HG03469 (cell line): Measurements from ENCODE around the gene SKIC2.
"Not testable (repeated sequence)": the region's sequence is repeated elsewhere in the genome, so short reads cannot be mapped to it uniquely, and the experiment has no call there.

Experiments used
- ATAC-seq: cut with Tn5 transposase; IDR thresholded peaks from one replicate; pipeline ENCODE4 v1.9.1; 2021; ENCODE audit warnings: mild to moderate bottlenecking, moderate library complexity, moderate number of reproducible peaks; ENCODE audit not compliant: unreplicated experiment

The SKIC2 gene

GRCh38 chr6:32003301-32003700 lies 44.3 kb downstream of the SKIC2 start:
- not testable (repeated sequence) for ATAC-seq

GRCh38 chr6:32004393-32004792 lies 45.4 kb downstream of the SKIC2 start:
- not testable (repeated sequence) for ATAC-seq

DNA sequence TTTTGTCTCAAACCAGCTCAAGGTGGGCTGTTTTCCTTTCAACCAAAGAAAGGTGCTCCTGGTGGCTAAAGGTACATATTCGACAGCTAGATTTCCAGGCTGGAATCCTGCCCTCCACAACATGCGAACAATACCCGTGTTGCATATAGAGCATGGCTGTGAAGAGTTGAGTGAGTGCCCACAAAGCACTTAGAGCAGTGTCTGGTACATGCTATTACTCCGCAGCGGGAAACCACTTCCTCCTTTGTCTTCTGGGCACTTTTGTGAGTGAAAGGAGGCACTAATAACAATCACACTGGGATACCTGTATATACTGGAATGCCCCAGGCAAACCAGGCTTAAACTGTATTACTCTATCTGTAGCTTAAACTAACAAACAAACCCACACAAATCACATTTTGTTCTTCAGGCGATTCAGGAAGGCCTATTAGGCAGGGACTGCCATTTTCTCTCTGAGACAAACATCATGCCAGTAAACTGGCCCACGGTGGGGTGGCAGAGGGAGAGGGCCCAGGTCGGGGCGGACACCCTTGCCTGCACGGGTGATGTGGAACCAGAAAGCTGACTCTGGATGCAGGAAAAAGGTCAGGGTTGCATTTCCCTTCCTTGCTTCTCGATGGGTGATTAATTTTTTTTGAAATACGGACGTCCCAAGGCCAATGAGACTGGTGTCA lies 46.0 kb downstream of the SKIC2 start:
- not testable (repeated sequence) for ATAC-seq

DNA sequence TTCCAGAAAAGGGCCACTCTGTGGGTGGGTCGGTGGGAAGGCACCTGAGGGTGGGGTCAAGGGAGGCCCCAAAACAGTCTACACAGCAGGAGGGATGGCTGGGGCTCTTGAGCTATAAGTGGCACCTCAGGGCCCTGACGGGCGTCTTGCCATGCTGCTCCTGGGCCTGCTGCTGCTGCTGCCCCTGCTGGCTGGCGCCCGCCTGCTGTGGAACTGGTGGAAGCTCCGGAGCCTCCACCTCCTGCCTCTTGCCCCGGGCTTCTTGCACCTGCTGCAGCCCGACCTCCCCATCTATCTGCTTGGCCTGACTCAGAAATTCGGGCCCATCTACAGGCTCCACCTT lies 46.5 kb downstream of the SKIC2 start:
- ATAC-seq = not testable (repeated sequence)

DNA sequence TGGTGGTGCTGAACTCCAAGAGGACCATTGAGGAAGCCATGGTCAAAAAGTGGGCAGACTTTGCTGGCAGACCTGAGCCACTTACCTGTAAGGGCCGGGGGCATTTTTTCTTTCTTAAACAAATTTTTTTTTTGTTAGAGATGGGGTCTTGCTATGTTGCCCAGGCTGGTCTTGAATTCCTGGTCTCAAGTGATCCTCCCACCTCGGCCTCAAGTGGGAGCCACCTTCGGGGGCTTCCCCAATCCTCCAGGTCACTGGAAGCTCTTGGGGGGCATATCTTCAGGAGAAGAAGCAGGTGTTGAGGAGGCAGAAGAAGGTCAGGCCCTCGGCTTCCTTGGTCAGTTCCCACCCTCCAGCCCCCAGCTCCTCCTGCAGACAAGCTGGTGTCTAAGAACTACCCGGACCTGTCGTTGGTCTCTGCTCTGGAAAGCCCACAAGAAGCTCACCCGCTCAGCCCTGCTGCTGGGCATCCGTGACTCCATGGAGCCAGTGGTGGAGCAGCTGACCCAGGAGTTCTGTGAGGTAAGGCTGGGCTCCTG lies 47.1 kb downstream of the SKIC2 start:
- ATAC-seq = not testable (repeated sequence)

DNA sequence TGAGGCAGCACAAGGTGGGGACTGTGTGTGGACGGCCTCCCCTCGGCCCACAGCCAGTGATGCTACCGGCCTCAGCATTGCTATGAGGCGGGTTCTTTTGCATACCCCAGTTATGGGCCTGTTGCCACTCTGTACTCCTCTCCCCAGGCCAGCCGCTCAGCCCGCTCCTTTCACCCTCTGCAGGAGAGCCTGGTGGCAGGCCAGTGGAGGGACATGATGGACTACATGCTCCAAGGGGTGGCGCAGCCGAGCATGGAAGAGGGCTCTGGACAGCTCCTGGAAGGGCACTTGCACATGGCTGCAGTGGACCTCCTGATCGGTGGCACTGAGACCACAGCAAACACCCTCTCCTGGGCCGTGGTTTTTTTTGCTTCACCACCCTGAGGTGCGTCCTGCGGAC lies 48.1 kb downstream of the SKIC2 start:
- not testable (repeated sequence) for ATAC-seq

DNA sequence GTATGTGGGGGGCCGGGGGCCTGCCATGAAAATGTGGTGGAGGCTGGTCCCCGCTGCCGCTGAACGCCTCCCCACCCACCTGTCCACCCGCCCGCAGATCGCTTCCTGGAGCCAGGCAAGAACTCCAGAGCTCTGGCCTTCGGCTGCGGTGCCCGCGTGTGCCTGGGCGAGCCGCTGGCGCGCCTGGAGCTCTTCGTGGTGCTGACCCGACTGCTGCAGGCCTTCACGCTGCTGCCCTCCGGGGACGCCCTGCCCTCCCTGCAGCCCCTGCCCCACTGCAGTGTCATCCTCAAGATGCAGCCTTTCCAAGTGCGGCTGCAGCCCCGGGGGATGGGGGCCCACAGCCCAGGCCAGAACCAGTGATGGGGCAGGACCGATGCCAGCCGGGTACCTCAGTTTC lies 49.1 kb downstream of the SKIC2 start:
- ATAC-seq = not testable (repeated sequence)

DNA sequence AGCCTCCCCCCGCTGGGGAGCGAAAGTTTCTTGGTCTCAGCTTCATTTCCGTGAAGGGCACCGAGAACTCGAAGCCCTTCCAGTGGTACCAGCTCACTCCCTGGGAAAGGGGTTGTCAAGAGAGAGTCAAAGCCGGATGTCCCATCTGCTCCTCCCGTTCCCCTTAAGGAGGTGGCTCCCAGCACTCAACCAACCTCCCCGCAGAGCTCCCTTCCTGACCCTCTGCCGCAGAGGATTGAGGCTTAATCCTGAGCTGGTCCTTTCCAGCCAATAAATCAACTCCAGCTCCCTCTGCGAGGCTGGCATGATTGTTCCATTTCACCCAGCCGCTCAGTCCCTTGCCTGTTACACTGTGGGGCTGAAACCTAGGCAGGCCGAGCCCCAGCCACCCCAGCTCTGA lies 49.6 kb downstream of the SKIC2 start:
- ATAC-seq = not testable (repeated sequence)

DNA sequence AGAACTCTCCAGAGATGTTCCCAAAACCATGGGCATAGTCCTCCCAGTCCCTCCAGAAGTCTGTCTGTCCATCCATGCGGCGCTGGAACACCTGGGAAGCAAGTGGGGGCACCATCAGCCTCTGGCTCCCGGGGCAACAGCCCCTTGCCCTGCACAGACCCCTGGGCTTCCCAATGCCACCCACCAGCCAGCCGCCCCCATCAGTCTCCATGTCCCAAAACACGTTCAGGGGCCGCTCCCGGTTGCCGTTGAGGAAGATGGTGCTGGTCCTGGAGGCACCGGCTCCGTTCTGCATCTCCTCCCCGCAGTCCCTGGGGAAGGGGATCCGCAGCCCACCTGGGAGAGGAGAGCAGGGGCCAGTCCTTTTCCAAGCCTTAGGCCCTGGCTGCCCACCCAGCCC lies 50.6 kb downstream of the SKIC2 start:
- ATAC-seq = not testable (repeated sequence)

DNA sequence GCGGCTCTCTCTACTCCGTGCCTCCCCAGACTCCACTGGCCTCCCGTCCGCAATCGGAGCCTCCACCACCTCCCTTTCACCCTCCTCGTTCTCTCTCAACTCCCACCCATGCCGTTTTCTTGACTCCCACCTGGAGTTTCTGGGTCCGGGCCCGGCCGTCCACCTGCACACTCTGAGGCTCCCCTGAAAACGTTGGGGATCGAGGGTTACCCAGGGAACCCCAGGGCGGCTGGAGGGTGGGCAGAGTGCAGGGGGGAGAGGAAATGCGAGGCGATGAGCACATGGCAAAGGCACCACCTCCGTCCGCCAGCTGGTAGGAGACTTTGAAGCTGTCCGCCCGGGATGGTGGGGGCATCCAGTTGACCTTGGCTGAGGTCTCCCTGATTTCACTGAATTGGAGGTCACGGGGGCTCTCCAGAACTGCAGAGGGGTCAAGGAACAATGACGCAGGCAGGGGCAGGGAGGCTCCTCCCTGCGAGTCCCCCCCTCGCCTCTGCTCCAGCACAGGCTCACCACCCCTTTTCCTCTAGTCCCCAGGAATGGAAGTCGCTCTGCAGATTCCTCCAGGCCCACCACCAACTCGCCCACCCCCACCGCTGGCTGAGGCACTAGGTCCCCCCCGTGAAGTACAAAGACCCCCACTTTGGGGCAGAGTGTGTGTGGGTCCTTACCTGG lies 52.0 kb downstream of the SKIC2 start:
- not testable (repeated sequence) for ATAC-seq

DNA sequence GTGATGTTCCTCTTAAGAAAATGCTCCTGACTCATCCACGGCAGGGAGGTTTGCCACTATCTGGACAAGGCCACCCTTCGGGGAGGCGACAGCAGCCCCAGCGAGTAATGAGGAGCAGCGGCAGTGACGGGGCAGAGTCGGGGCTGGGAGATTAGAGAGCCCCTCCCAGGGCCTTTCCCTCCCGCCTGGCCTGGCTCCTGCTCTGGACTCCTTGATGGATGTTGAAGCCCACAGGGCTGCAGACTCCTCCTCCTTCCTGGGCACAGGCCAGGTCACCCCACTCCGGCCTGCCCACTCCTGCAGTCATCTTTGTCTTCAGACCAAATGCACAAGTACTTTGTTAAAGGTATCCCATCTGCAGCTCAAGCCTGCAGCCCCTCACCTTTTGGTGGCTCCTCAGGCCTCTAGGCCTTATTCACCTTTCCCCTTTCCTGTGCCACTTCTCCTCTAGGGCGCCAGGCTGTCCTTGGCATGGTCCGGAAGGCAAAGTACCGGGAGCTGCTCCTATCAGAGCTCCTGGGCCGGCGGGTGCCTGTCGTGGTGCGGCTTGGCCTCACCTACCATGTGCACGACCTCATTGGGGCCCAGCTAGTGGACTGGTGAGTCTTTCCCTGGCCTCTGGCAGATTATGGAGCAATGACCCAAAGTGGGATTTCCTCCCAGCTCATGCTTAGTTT lies 54.1 kb downstream of the SKIC2 start:
- ATAC-seq = not testable (repeated sequence)

DNA sequence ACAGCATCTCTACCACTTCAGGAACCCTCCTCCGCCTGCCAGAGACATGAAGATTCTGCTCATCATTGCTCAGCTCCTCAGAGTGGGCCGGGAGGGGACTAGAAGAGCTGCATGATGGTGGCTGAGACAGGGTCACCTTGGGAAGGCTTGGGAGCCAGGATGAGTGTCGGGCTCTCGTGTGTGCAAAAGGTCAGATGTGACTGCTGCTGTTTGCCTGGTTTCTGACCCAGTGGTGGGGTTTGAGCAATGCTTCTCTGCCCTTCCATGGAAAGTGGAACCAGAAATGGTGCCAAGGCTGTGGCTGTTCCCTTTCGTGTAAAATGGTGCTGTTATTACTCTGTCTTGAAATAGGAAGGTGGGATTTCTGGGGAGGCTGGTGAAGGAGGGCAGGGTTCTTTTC lies 54.8 kb downstream of the SKIC2 start:
- ATAC-seq = not testable (repeated sequence)

DNA sequence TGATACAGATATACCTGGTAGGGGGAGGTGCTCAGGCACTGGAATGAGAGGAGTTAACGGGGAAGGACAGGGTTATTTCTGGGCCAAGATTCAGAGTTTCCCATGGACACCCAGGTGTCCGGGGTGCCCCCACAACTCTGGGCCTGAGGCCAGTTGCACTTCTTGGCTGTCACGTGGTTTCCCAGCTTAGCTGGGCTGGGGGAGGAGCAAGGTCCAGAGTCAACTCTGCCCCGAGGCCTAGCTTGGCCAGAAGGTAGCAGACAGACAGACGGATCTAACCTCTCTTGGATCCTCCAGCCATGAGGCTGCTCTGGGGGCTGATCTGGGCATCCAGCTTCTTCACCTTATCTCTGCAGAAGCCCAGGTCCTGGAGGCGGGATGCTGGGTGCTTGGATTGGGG lies 55.6 kb downstream of the SKIC2 start, which contains the start of gene C4B:
C4B (plus strand) TSS at position 249 of the 400 bp plus-strand sequence; CDS start at position 300, 51 bp downstream.
- ATAC-seq = not testable (repeated sequence)
